Sigmoid colon (tissue), 4 donors: ENCODE measurements around the gene ADD1.

Source experiments
- POLR2A ChIP-seq, 2 donors: fragments of 450-650 bp; IDR thresholded peaks; one replicate each; pipeline ENCODE4 v1.6.1; 2016; ENCODE audit warnings: antibody characterized with exemption in 2 of 2, mild to moderate bottlenecking in 2 of 2, moderate library complexity in 2 of 2
- POLR2AphosphoS5 ChIP-seq, 4 donors: sonication (generic); formaldehyde crosslinking; IDR thresholded peaks; one replicate each; pipeline ENCODE4 v1.6.1; 2017; ENCODE audit warnings: antibody characterized with exemption in 4 of 4
- TF ChIP-seq, protein P1 (sequence below), 4 experiments: fragments of 450-650 bp in 3 of 4; fragments of 200-600 bp in 1 of 4; IDR thresholded peaks; one replicate each; pipeline ENCODE4 v1.5.1; 2016 to 2019; ENCODE audit warnings: antibody characterized with exemption in 4 of 4, mild to moderate bottlenecking in 3 of 4, moderate library complexity in 2 of 4

DNA sequence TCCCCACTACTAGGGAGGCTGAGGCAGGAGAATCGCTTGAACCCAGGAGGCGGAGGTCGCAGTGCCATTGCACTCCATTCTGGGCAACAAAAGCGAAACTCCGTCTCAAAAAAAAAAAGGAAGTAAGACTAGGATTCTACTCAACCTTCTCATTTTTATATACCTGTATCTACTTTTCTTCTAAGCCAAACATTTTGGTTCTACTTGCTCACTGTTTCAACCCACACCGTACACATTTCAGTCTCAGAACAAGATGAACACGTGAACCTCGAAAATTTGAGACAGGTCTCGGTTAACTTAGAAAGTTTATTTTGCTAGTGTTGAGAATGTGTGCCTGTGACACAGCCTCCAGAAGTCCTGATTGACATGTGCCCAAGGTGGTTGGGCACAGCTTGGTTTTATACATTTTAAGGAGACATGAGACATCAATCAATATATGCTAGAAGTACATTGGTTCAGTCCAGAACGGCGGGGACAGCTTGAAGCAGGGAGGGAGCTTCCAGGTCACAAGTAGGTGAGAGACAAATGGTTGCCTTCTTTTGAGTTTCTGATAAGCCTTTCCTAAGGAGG lies 3.7 kb downstream of the ADD1 start:
- TF ChIP-seq POLR2A (IDR thresholded peaks at IDR 0.05) = no peak
- TF ChIP-seq, protein P1, sequence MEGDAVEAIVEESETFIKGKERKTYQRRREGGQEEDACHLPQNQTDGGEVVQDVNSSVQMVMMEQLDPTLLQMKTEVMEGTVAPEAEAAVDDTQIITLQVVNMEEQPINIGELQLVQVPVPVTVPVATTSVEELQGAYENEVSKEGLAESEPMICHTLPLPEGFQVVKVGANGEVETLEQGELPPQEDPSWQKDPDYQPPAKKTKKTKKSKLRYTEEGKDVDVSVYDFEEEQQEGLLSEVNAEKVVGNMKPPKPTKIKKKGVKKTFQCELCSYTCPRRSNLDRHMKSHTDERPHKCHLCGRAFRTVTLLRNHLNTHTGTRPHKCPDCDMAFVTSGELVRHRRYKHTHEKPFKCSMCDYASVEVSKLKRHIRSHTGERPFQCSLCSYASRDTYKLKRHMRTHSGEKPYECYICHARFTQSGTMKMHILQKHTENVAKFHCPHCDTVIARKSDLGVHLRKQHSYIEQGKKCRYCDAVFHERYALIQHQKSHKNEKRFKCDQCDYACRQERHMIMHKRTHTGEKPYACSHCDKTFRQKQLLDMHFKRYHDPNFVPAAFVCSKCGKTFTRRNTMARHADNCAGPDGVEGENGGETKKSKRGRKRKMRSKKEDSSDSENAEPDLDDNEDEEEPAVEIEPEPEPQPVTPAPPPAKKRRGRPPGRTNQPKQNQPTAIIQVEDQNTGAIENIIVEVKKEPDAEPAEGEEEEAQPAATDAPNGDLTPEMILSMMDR (IDR thresholded peaks at IDR 0.05) = no peak
- no peak for TF ChIP-seq POLR2AphosphoS5 (IDR thresholded peaks at IDR 0.05)
